EH (cell line): ENCODE data around the gene PKIG.

Experiments
- DNase-seq: peaks from one replicate; pipeline ENCODE4 v3.0.0-alpha.2; 2015; ENCODE audit warnings: low read depth

PKIG gene

DNA sequence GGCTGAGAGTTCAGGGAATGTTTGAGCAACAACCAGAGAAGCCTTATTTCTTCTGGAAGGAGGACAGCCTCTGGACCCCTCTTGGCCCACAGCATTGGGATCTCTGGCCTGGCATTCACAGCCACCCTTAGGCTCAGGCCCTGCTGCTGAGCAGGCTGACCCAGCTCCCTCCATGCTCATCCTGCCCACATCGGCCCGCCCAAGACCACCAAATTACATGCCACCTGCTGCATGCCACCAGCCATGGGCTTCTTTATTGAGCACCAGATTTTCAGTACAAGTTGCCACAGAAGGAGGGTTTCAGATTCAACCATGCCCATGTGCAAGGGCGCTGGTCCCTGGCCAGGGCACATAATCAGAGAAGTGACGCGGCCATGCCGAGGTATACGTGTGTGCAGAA lies 36.9 kb downstream of the PKIG start:
- no peak for DNase-seq

GRCh38 chr20:44620030-44620429 lies 37.7 kb downstream of the PKIG start:
- DNase-seq, result no peak

- no peak for DNase-seq
These were observed 38.9 kb downstream of the PKIG start for GRCh38 chr20:44621325-44621724.

DNA sequence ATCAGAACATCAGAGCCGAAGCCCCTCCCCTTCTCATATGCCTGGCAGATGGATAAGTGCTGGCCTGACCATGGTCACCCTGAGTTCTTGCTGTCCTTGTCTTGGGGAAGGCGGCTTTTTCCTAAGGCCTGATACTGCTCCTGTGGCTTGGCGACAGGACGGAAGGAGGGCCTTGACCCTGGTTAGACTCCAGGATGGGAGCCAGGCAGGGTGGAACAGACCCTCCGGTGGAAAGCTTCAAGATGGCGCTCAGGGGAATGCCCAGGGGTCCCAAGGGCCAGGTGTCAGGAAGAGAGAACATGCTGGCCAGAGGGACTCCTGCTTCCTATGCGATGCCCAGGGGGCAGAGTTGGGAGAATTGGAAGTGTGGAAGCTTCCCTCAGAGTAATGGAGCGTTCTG lies 39.6 kb downstream of the PKIG start:
- no peak for DNase-seq

- DNase-seq, result no peak
These were observed 40.3 kb downstream of the PKIG start for GRCh38 chr20:44622501-44623270.

- DNase-seq, result no peak
These were observed 41.8 kb downstream of the PKIG start for GRCh38 chr20:44624152-44624551.

DNA sequence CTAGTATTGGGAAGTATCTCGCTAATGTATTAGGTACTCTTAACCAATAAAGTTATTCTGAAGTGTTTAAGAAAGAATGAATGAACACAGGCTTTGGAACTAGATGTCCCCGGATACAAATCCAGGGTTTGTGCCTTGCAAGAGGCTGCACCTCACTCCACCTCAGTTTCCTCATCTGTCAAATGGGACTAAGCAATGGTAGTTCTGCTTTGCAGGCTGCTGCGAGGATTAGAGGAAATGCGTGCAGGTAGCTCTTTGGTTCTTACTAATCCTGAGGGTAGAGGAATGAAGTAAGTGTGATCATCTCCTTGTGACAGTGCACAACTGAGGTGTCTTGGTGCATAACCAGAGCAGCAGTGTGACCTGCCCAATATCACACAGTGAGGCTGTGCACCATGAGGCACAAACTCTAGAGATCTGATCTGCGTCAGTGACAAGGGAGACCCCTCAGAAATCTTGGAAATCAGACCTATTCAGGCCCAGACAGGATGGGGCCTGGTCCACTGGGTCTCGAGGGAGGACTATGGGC lies 42.4 kb downstream of the PKIG start:
- no peak for DNase-seq

DNA sequence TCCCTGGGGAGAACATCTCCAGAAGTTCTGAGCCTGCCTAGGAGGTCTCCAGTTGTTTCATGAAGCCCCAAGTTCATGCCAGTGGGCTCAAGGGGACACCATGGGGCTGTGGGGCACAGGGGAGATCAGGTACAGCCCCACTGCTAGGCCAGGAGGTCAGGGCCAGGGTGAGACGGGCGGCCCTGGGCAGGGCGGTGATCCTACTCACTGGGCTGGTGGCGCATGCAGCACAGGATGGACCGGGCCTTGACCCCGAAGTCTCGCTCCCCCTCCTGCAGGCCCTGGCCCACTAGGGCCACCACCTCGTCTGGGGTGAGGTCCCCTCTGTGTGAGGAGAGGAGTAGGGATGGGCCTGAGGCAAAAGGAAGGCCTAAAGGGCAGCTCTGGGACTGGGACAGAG lies 43.0 kb downstream of the PKIG start:
- DNase-seq, result no peak

- DNase-seq, result no peak
These were observed 43.9 kb downstream of the PKIG start for GRCh38 chr20:44626278-44626677.

DNA sequence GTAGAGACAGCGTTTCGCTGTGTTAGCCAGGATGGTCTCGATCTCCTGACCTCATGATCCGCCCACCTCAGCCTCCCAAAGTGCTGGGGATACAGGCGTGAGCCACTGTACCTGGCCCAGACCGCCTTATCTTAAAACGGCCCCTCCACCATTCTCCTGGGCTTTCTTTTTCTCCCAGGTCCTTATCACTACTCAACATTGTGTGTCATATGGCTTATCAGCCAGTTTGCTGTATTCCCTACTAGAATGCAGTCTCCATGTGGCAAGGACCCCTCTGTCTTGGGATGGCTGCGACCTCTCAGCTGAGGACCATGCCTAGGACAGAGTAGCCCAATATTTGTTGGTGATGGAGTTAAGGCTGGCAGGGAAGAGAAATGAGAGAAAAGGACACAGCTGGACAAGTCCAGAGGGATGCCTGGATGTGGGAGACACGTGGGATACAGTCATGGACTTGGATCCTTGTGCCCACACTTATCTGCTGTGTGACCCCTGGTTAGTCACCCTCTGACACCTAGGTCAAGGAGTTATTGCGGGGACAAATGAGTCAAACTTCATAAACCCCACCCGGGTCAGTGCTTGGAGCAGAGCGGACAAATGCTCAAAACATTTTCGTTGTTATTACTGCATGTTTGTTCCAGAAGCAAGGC lies 45.1 kb downstream of the PKIG start:
- no peak for DNase-seq

DNA sequence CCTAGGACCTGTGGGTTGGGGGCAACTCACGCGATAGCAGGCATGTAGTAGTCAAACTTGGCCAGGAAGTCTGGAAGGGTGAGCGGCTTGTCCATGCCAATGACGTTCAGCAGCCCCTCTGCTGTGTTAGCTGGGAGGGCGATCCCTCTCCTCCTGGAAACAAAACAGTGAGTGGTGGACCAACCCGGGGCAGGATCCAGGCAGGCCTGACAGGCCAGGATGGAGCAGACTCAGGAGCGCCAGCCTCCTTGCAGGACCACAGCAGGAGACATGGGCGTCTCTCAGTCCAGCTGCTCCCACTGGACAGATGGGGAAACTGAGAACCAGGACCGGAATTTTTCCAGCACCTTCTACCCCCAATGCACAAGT lies 46.6 kb downstream of the PKIG start:
- DNase-seq, result no peak

GRCh38 chr20:44629542-44629941 lies 47.2 kb downstream of the PKIG start:
- DNase-seq, result no peak

DNA sequence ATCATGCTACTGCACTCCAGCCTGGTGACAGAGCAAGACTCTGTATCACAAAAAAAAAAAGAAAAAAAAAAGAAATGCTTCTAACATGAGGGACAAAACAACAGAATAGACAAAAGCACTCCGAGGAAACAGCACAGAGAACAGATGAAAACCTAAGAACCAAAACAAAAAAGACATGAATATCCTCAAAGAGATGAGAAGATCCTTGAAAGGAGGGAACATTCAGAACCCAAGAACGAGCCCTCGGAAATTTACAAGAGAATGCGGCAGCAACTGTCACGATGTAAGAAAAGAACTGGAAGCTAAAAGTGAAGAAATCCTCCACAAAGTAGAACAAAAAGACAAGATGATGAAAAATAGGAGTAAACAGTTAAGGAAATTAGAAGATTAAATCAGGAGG lies 47.9 kb downstream of the PKIG start:
- DNase-seq, result no peak

GRCh38 chr20:44632103-44632752 lies 49.8 kb downstream of the PKIG start:
- no peak for DNase-seq

DNA sequence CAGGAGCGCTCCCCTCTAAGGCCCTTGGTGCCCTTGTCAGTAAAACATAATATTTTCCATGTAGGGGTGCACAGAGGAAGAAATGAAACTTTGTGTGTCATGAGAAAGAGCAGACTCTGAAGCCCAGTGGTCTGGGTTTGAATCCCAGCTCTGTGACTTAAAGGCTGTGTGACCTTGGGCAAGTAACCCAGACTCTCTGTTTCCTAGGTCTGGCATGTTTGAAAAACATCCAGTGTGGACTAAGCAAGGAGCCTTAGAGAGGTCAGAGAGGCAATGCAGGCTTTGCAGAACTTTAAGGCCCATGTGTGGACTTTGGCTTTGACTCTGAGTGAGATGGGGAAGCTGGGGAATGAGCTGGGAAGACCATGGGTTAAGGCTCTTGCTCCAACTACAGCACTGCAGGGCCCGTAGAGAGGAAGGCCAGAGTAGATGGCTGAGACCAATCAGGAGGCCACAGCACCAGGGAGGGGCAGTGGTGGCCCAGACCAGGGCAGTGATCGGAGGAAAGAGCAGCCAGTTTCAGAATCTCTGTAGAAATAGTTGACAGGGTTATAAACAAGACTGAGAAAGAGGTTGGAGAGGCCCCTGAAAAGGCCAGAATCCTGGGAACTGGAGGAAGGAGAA lies 50.9 kb downstream of the PKIG start:
- no peak for DNase-seq

DNA sequence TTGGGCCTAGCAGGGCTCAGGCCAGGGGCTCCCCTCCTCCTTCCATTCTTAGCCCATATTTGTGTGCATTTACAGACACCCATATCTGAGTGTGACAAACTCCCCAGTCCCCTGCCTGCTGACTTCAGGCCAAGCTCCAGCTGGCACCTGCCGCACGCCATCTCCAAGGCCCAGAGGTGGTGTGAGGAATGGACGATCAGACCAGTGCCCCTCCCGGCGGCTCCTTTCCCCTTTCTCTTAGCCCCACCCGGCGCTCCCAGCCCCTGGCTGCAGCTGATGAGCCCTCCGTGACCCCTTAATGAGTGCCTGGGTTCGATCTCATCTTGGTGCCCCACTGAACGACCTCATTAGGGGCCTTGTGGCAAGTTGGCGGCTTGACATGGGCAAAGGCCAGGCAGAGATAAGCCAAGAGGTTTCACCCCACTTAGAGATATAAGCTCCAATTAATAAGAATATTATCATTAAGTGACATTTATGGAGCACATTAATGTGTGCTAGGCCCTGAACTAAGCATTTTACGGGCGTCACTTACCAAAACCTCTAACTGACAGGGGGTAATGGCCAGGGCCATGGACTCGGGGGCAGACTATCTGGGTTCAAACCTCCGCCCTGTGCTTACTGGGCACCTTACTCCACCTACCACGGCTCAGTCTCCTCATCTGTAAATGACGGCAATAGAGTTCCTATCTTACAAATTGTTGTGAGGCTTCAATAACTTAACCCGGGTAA lies 51.7 kb downstream of the PKIG start:
- no peak for DNase-seq

DNA sequence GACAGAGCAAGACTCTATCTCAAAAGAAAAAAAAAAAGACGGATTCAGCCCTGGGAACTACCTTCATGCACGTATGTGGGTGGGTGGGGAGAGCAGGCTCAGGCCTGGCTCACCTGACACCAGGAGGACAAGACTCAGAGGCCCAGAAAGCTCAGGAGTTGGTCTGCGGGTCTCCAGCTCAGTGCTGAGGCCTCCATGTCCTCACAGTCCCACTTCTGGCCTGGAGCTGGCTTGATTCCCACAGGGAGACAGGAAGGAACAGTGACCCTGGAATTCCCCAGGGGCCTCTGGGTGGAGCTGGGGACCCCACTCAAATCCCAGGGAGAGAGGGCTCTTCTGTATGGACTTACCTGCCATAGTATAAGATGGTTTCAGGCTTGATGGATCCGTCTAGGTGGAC lies 53.5 kb downstream of the PKIG start:
- DNase-seq, result no peak

- DNase-seq, result no peak
These were observed 54.7 kb downstream of the PKIG start for GRCh38 chr20:44637042-44637441.

DNA sequence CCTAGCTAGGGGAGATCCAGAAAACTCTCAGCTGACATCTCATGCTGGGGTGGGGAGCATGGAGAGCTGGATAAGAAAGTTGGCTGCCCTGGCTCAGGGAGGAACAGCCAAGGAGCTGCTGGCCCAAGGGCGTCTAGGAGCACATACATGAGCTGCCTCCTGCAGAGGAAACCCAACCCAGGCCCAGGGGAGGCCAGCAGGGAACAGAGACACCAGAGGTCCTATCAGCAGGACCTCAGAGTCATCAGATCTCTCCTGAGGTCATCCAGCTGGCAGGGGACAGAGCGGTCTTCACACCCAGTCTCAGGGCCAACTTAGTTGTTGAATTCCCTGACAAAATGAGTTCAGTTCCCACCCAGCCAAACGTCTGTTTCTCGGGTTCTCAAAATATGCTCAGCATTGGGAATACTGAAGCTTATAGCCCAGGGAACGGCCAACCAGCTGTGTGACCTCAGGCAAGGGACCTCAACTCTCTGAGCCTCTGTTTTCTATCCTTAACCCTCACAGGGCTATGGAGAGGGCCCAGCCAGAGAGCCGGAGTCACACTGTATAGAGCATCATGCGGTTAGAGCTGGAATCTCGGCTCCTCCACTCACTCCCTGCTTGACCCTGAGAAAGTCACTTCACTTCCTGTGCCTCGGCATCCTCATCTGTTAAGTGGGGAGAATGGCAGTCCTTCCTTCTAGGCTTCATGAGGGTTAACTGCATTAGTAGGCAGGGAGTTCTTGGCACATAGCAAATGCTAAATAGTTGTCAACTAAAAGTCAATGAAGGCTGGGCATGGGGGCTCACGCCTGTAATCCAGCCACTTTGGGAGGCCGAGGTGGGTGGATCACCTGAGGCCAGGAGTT lies 55.4 kb downstream of the PKIG start:
- DNase-seq, result no peak

DNA sequence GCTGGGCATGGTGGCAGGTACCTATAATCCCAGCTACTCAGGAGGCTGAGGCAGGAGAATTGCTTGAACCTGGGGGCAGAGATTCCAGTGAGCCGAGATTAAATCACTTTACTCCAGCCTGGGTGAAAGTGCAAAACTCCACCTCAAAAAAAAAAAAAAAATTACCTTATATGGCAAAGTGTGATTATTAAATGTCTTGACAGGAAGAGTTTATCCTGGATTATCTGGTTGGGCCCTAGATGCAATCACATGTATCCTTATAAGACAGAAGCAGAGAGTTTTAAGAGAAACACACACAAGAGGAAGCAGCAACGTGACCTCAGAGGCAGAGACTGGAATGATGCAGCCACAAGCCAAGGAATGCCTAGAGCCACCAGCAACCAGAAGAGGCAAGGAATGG lies 58.1 kb downstream of the PKIG start:
- DNase-seq, result no peak

DNA sequence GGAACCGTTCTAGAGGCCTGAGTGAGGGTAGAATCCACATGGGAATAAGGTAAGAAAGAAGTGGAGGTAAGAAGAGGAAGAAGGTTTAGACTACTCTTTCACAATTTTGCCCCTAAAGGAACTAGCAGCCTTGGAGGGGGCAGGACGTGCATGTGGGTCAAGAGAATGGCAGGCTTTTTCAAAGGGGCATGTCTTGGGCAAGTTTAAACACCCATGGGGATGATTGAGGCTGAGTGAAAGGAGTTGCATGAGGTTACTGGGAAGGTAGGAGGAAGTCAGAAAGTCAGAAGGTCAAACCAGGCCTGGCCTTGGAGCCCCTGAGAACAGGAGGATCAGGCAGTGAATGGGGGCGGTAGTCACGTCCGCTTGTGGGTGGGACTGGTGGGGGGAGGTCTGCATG lies 58.9 kb downstream of the PKIG start:
- no peak for DNase-seq
